GM12865 (cell line): Measurements from ENCODE around the gene TNMD.

Source experiments
- DNase-seq: peaks from one replicate; pipeline ENCODE4 v3.0.0; 2010; ENCODE audit warnings: low read depth
- H3K4me3 ChIP-seq: 2 replicates; pipeline ENCODE4 v1.5.1; 2011; ENCODE audit warnings: mild to moderate bottlenecking, low read depth, low read length, control low read depth
- CTCF ChIP-seq: IDR thresholded peaks from 2 replicates; pipeline ENCODE4 v1.5.1; 2011; ENCODE audit warnings: low read length, control low read depth, low read depth, inconsistent platforms; ENCODE audit not compliant: insufficient read depth; ENCODE audit errors: missing control alignments

Gene TNMD

GRCh38 chrX:100615005-100615404 is 30.3 kb downstream of the TNMD start:
- TF ChIP-seq CTCF = peak; percentile 43
- no peak overlapping the region for H3K4me3 ChIP-seq
- DNase-seq = peak; percentile 59

- no peak overlapping the region for H3K4me3 ChIP-seq
- no peak for DNase-seq
- no peak for TF ChIP-seq CTCF
Observed at GRCh38 chrX:100623001-100623400, 38.3 kb downstream of the TNMD start.

- DNase-seq = peak; percentile 80
- H3K4me3 ChIP-seq = no peak overlapping the region
- no peak for TF ChIP-seq CTCF
Observed at GRCh38 chrX:100625985-100626491, 41.3 kb downstream of the TNMD start.

- no peak for TF ChIP-seq CTCF
- DNase-seq = no peak
- no peak overlapping the region for H3K4me3 ChIP-seq
Observed at GRCh38 chrX:100635040-100635439, 50.3 kb downstream of the TNMD start.

- H3K4me3 ChIP-seq = no peak overlapping the region
- TF ChIP-seq CTCF = no peak
- no peak for DNase-seq
Observed at GRCh38 chrX:100635989-100636320, 51.2 kb downstream of the TNMD start.

GRCh38 chrX:100636321-100636991 is 51.7 kb downstream of the TNMD start, which contains the start of gene TSPAN6:
Gene TSPAN6, minus strand, starts transcription at chrX:100636806. Its CDS starts 112 bp downstream, at chrX:100636694.
- DNase-seq = peak; percentile 53

More at GRCh38 chrX:100636321-100636991, 51.7 kb downstream of the TNMD start, which contains the start of gene TSPAN6:
- no peak for TF ChIP-seq CTCF
- H3K4me3 ChIP-seq = no peak within 1 kb of the TSS
